GM12873 (cell line): ENCODE results near the gene MAP2K3.

Experiments used
- TF ChIP-seq, protein P1 (sequence below): IDR thresholded peaks from 2 replicates; pipeline ENCODE4 v1.5.1; 2012; ENCODE audit warnings: low read depth, mild to moderate bottlenecking, moderate library complexity, low read length, control low read depth; ENCODE audit not compliant: insufficient read depth; ENCODE audit errors: missing control alignments

The MAP2K3 gene

DNA sequence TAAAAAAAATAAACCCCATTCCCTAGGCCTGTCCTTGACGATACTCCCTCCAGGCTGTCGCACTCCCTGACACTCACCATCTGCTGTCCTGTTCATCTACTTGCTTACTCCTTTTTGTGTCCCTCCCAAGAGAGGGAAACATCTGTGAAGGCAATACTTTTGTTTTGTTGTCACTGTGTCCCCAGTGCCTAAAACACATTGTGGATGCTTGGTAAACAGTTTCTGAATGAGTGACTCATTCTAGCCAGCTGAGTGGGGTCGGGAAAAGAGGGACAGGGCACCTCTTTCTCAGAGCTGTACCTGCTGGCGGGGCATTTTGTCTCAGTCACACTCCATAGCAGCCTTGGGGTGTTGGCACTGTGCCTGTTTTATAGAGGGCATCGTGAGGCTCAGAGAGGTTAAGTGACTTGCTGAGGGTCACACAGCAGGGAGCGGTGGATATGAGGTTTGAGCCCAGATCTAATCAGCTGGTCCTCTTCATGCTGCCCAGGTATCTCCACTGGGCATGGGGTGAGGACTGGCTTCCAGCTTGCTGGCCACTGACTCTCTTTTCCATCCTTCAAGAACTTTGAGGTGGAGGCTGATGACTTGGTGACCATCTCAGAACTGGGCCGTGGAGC is 15.6 kb downstream of the MAP2K3 start:
- TF ChIP-seq, protein P1, sequence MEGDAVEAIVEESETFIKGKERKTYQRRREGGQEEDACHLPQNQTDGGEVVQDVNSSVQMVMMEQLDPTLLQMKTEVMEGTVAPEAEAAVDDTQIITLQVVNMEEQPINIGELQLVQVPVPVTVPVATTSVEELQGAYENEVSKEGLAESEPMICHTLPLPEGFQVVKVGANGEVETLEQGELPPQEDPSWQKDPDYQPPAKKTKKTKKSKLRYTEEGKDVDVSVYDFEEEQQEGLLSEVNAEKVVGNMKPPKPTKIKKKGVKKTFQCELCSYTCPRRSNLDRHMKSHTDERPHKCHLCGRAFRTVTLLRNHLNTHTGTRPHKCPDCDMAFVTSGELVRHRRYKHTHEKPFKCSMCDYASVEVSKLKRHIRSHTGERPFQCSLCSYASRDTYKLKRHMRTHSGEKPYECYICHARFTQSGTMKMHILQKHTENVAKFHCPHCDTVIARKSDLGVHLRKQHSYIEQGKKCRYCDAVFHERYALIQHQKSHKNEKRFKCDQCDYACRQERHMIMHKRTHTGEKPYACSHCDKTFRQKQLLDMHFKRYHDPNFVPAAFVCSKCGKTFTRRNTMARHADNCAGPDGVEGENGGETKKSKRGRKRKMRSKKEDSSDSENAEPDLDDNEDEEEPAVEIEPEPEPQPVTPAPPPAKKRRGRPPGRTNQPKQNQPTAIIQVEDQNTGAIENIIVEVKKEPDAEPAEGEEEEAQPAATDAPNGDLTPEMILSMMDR: no peak

DNA sequence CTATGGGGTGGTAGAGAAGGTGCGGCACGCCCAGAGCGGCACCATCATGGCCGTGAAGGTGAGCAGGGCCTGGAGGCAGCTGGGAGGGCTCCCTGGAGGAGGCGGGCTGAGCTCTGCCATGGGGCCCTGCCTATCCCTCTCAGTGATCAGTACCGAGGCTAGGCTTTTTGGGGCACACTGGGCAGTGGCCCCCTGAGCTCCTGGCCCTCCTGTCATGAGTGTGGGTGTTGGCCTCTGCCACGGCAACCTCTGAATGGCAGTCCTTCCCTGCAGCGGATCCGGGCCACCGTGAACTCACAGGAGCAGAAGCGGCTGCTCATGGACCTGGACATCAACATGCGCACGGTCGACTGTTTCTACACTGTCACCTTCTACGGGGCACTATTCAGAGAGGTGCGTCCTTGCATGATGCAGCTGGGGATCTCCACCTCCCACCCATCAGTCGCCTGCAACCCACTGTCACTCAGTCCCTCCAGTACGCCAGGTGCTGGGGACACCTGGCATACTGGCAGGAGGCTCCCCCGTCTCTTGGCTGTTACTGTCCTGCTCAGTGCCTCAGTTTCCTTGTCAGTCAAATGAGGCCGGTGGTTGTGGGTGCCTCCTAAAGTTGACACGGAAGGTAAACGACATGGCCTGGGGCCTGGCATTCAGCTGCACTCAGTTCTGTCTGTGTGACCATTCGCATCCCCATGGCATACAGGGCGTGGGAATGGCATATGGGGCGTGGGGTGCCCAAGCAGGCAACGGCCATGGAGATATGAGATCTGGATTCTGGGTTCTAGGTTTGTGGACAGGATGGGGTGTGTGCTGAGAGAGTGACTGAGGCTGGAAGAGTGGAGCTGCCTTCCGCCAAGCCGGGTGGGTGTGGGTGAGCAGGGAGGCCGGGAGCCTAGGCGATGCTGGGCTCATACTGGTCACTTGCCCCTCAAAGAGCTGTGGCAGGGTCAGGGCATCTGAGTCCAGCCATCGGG is 16.4 kb downstream of the MAP2K3 start:
- TF ChIP-seq, protein P1: no peak

DNA sequence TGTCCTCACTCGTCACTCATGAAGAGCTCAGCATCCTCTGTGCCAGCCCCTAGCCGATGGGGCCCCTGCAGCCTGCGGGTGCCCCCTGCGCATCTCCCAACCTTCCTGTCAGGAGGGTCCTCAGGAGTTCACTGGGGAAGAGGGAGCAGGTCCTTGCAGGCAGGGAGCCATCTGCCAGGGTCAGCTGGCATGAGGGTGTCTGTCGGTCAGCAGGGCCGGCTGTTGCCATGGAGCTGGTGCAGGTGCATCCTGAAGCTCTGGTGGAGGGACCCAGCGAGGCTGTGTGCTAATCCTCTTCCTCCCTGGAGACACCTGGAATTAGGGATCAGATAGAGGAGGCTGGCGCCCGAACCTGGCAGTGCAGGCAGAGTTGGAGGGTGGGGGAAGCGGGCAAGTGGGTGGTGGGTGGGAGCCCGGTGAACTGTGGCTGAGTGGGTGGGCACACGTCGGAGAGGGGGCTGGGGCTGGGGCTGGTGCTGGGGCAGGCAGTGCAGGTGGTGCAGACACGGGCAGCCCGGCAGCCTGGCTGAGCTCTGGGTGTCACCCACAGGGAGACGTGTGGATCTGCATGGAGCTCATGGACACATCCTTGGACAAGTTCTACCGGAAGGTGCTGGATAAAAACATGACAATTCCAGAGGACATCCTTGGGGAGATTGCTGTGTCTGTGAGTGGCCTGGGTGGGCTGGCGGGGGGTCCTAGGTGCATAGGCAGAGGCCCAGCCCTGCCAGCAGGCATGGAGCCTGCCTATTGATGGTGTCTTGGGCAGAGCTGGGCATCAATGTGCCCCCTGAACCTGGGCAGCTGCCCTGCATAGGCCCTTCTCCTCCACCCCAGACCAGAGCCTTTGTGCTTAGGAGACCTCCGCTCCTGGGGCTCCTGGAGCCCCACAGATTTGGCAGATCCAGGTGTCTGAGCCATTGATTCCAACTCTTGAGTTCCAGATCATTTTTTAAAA is 17.4 kb downstream of the MAP2K3 start:
- TF ChIP-seq, protein P1: no peak

DNA sequence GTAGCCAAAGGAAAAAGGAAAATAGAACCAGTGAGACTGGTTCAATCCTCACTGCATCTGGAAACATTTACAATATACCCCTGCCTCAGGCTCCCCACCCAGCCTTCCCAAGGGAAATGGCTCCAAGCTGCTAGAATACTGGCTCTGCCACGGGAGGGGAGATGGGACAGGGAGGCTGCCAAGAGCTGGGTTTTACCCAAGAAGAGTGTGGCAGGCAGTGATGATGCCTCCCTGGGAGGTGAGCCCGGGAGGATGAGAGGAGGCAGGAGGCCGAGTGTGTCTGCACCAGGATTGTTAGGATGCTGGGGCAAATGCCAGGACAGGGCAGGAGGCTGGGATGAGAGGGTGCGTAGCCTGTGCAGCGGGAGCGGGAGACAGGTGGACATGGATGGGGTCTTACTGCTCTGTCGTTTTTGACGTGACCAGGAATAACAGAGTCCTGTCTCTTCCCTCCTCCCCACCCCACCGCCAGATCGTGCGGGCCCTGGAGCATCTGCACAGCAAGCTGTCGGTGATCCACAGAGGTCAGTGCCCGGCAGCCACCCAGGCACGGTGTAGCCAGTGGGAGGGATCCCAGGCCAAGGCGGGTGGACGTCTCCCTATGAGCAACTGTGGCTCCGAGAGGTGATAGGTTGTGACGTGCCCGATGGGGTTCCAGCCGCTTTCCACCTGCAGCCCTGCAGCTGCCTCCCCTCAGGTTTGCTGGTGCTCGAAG is 18.4 kb downstream of the MAP2K3 start:
- TF ChIP-seq, protein P1: no peak

DNA sequence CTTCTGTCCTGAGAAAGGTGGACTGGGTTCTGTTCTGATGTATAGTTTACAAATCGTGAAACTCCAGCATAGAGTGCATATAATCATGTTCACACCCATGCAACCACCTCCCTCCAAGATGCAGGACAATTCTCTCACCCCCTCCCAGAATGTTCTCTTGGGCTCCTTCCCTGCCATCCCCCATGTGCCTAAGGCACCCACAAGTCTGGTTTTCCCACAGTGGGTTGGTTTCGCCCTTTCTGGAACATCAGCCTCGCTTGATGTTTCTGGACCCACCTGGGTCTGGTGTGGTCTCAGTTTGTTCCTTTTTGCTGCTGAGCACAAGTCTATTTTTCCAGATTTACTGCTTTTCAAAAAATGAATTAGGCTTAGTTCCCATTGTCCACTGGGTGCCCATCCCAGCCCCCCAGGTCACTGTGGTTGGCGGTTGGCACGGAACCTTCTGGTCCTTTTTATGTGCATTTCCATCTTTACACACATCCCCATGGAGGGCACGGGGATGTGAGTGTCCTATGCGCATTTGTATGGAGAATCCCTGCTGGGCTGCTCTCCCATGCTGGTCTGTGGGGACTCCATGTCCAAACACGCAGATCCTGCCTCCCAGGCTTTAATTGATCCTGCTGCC is 19.0 kb downstream of the MAP2K3 start:
- TF ChIP-seq, protein P1: no peak

DNA sequence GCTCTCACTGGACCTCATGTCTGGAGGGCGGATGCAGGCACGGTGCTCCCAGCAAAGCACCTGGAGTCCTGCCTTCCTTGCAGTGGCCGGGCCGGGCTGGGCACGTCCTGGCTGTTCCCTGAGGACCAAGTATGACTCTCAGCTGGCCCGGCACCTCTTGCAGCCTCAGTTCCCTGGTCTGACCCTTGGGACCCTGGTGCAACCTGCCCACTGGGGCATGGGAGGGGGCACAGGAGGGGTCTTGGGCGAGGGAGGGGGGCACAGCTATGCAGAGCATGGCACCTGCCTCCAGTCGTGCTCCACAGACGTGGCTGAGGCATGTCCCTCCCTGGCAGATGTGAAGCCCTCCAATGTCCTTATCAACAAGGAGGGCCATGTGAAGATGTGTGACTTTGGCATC is 19.6 kb downstream of the MAP2K3 start:
- TF ChIP-seq, protein P1: no peak
